Vagina (tissue), 2 donors: Measurements from ENCODE around the gene PTPRG. TPM values are rescaled to one million over a fixed set of nuclear protein-coding genes. Genes with fewer than 3 reads are reported as not detected.

ENCODE experiments used
- DNase-seq, 2 donors: peaks; one replicate each; pipeline ENCODE4 v3.0.0-alpha.2; 2017; ENCODE audit errors: extremely low spot score in 2 of 2
- H3K27ac ChIP-seq: fragments of 200-600 bp; sonication (generic); one replicate; pipeline ENCODE4 v1.5.1; 2019
- H3K27me3 ChIP-seq: fragments of 200-600 bp; sonication (generic); one replicate; pipeline ENCODE4 v1.5.1; 2019
- H3K36me3 ChIP-seq, 2 donors: fragments of 200-600 bp; sonication (generic); one replicate each; pipeline ENCODE4 v1.5.1; 2017 to 2019
- H3K4me1 ChIP-seq: fragments of 200-600 bp; sonication (generic); one replicate; pipeline ENCODE4 v1.5.1; 2019
- H3K4me3 ChIP-seq, 2 donors: fragments of 200-600 bp; sonication (generic); 1 replicate in 1 of 2; 2 replicates in 1 of 2; pipeline ENCODE4 v1.5.1; 2016 to 2019
- H3K9me3 ChIP-seq: fragments of 200-600 bp; sonication (generic); one replicate; pipeline ENCODE4 v1.5.1; 2019
- POLR2A ChIP-seq, 2 donors: fragments of 450-650 bp; IDR thresholded peaks; one replicate each; pipeline ENCODE4 v1.6.1; 2017; ENCODE audit warnings: antibody characterized with exemption in 2 of 2, mild to moderate bottlenecking in 2 of 2, moderate library complexity in 2 of 2
- POLR2AphosphoS5 ChIP-seq, 2 donors: sonication (generic); formaldehyde crosslinking; IDR thresholded peaks; one replicate each; pipeline ENCODE4 v1.9.0; 2017; ENCODE audit warnings: antibody characterized with exemption in 2 of 2, mild to moderate bottlenecking in 2 of 2, low read depth in 1 of 2; ENCODE audit not compliant: insufficient read depth in 1 of 2
- intact Hi-C: fragments of 100-400 bp; cut with DNase I; formaldehyde crosslinking; loops from one replicate; pipeline ENCODE4 v1.15.1; 2023
- total RNA-seq: library from RNA; depleted of rRNA; stranded (reverse); fragments of >200 nt; gene quantifications from one replicate; pipeline ENCODE4 v1.2.3, GENCODE V29; 2016
- TF ChIP-seq, protein P1 (sequence below), 3 experiments: fragments of 450-650 bp in 2 of 3; fragments of 200-600 bp in 1 of 3; sonication (generic) in 1 of 3; IDR thresholded peaks; one replicate each; pipeline ENCODE4 v1.5.1; 2017 to 2019; ENCODE audit warnings: antibody characterized with exemption in 3 of 3, mild to moderate bottlenecking in 2 of 3, moderate library complexity in 2 of 3

Gene PTPRG
- total RNA-seq, 1 donor from 2014 or later, result 47.6 TPM

DNA sequence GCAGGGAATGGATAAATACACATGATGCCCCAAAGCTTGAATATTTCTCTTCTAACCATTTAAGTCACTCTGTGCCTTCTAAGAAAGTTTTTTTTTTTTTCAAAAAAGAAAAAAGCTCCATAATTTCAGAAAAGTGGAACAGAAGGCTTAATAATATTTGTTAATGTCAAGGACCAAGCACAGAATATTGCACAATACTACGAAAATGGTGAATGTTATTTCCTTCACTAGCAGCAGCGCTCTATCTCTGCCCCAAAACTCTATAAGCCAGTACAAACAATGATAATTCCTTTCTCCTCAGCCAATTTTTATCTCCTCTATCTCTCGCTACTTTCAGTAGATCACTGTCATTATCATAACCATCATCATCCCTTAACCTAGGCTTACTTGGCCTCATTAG lies 739.2 kb downstream of the PTPRG start:
- TF ChIP-seq POLR2A (IDR thresholded peaks at IDR 0.05) (no peak), POLR2AphosphoS5 (IDR thresholded peaks at IDR 0.05; ENCODE audit: insufficient read depth in 1 of 2, low read depth in 1 of 2) (no peak)
- TF ChIP-seq, protein P1, sequence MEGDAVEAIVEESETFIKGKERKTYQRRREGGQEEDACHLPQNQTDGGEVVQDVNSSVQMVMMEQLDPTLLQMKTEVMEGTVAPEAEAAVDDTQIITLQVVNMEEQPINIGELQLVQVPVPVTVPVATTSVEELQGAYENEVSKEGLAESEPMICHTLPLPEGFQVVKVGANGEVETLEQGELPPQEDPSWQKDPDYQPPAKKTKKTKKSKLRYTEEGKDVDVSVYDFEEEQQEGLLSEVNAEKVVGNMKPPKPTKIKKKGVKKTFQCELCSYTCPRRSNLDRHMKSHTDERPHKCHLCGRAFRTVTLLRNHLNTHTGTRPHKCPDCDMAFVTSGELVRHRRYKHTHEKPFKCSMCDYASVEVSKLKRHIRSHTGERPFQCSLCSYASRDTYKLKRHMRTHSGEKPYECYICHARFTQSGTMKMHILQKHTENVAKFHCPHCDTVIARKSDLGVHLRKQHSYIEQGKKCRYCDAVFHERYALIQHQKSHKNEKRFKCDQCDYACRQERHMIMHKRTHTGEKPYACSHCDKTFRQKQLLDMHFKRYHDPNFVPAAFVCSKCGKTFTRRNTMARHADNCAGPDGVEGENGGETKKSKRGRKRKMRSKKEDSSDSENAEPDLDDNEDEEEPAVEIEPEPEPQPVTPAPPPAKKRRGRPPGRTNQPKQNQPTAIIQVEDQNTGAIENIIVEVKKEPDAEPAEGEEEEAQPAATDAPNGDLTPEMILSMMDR (IDR thresholded peaks at IDR 0.05), result no peak
- Histone ChIP-seq H3K36me3 (no peaks in the 10 kb centered on the region), H3K4me1 (no peaks in the 10 kb centered on the region), H3K27me3 (no peaks in the 10 kb centered on the region), H3K9me3 (no peaks in the 10 kb centered on the region), H3K4me3 (no peak overlapping the region), H3K27ac (no peak overlapping the region)
- intact Hi-C loops, result no loop called here
- no peak for DNase-seq

DNA sequence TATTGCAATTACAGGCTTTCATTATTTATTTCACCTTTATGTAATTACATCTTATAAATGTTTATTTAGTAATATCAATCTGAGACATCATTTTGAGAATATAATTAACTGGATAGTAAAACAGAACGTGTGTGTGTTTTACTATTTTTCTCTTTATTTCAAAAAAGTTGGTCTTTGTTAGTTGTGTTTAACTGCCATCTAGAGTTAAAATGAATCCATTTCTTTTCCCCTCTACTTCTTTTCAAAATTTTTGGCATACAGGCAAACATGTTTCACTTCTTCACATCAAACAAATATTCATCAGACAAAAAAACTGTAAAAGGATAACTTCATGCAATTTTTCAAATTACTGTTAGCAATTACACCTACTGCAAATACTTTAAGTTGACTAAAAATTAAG lies 750.8 kb downstream of the PTPRG start:
- H3K27ac ChIP-seq, result no peak overlapping the region
- H3K9me3 ChIP-seq, result no peaks in the 10 kb centered on the region
- H3K4me1 ChIP-seq, result no peaks in the 10 kb centered on the region
- DNase-seq, result no peak
- no peaks in the 10 kb centered on the region for H3K36me3 ChIP-seq
- H3K4me3 ChIP-seq, result no peak overlapping the region
- H3K27me3 ChIP-seq, result no peaks in the 10 kb centered on the region
- intact Hi-C loops, result no loop called here
- TF ChIP-seq, protein P1 (IDR thresholded peaks at IDR 0.05), result no peak
- TF ChIP-seq POLR2AphosphoS5 (IDR thresholded peaks at IDR 0.05; ENCODE audit: insufficient read depth in 1 of 2, low read depth in 1 of 2), result no peak
- TF ChIP-seq POLR2A (IDR thresholded peaks at IDR 0.05), result no peak

DNA sequence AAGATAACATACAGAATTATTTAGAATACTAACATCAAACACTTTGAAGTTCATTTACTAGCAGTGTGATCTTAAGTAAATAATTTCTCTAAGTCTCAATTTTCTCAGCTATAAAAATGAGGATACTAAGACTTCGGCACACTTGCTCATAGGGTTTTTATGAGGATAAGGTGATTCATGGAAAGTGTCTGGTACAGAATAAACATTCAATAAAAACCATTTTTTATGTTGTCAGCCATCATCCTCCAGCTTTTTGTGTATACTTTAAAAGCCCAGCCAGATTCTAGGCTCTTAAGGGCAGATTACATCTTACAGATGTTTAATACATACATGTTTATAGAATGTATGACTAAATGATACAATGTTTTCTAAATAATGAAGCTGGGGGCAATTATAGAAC lies 755.2 kb downstream of the PTPRG start:
- no peaks in the 10 kb centered on the region for H3K36me3 ChIP-seq
- H3K27ac ChIP-seq, result no peak overlapping the region
- no peaks in the 10 kb centered on the region for H3K27me3 ChIP-seq
- intact Hi-C loops, result no loop called here
- TF ChIP-seq POLR2AphosphoS5 (IDR thresholded peaks at IDR 0.05; ENCODE audit: insufficient read depth in 1 of 2, low read depth in 1 of 2), result no peak
- TF ChIP-seq, protein P1 (IDR thresholded peaks at IDR 0.05), result no peak
- no peaks in the 10 kb centered on the region for H3K9me3 ChIP-seq
- H3K4me1 ChIP-seq, result no peaks in the 10 kb centered on the region
- no peak for DNase-seq
- no peak overlapping the region for H3K4me3 ChIP-seq

DNA sequence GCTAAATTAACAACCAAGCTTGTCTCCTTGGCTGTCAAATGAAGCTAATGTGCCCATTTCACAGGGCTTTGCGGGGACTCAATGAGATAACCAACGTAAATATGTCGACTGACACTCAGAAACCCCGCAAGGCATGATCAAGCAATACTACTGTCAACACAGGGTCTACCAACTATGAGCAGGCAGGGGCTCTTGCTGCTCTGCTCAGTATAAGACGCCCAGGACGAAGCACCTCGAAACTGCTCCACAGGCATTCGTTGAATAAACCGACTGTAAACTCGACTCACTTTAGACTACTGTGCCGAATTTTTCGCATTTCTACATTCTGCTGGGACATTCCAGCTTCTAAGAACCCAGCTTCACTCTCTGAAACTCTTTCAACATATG lies 757.0 kb downstream of the PTPRG start:
- intact Hi-C loops, result no loop called here
- H3K36me3 ChIP-seq, result peaks cover 0 to 5% of the 10 kb centered on the region in 2 donors
- TF ChIP-seq POLR2AphosphoS5 (IDR thresholded peaks at IDR 0.05; ENCODE audit: insufficient read depth in 1 of 2, low read depth in 1 of 2), result no peak
- H3K27ac ChIP-seq, result no peak overlapping the region
- peak overlapping the region; percentile 42 to 51 for H3K4me3 ChIP-seq
- no peaks in the 10 kb centered on the region for H3K9me3 ChIP-seq
- DNase-seq, result no peak
- no peaks in the 10 kb centered on the region for H3K4me1 ChIP-seq
- H3K27me3 ChIP-seq, result no peaks in the 10 kb centered on the region

DNA sequence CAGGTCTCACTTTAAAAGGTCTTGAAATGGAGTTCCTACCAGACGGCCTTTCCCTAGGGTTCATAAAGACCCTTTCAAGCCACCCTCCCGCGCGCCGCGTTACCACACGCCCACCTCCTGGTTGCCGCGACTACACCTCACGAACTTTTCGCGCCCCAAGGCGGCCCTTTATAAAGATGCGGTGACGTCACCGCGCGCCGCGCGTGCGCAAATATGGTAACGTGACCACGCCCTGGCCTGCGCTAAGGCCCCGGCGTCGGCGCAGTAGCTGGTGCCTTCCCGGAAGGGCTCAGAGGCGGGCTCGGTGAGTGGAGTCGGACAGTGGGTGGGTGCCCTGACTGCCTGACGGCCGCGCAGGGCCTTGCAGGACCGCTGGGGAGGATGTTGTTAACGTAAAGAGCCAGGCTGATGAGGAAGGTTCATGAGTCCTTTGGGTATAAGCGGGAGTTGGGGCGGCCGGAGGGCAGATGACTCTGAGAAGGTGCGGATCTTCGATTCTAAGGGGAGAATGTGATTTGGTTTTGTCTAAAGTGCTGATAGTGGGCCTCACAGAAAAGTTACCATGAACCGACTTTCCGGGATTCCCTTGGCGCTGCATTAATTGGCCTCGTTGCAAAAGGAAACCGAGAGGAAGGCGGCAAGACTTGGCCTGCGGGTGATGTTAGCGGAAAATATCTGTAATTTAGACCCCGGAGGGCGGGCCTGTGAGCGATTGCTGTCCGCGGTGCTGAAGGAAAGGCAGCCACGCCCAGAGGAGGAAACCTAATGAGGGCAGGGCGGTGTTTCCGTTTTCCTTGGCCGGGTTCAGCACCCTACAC lies 757.6 kb downstream of the PTPRG start:
- Histone ChIP-seq H3K27me3 (no peaks in the 10 kb centered on the region), H3K4me1 (no peaks in the 10 kb centered on the region), H3K27ac (no peak overlapping the region), H3K4me3 (peak overlapping the region; percentile 42 to 51), H3K9me3 (no peaks in the 10 kb centered on the region), H3K36me3 (peaks cover 0 to 5% of the 10 kb centered on the region in 2 donors)
- TF ChIP-seq POLR2A (IDR thresholded peaks at IDR 0.05) (no peak), POLR2AphosphoS5 (IDR thresholded peaks at IDR 0.05; ENCODE audit: insufficient read depth in 1 of 2, low read depth in 1 of 2) (peak; percentile 16 to 69)
- TF ChIP-seq, protein P1 (IDR thresholded peaks at IDR 0.05), result no peak
- no peak for DNase-seq
- intact Hi-C loops, result no loop called here
